GM18498 (cell line): ENCODE results near the gene C17orf58.
"Not testable (repeated sequence)": the region's sequence is repeated elsewhere in the genome, so short reads cannot be mapped to it uniquely, and the experiment has no call there.

Source experiments
- ATAC-seq: cut with Tn5 transposase; IDR thresholded peaks from one replicate; pipeline ENCODE4 v1.9.1; 2021; ENCODE audit warnings: mild to moderate bottlenecking, moderate library complexity; ENCODE audit not compliant: unreplicated experiment

Gene C17orf58

DNA sequence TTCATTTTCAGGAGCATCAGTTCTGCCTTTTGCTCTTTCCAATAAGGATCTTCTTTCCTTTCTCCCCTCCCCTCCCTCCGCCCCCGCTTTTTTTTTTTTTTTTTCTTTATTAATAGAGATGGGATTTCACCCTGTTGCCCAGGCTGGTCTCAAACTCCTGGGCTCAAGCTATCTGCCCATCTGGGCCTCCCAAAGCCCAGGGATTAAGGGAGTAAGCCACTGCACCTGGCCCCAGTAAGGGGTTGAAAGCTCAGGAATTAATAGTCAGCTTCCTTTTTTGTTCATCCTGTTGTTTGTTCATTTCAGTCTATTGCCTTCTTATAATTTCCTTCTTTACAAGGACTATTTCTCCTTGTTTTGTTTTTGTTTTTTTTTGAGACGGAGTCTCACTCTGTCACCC lies 7.9 kb upstream of the C17orf58 start:
- ATAC-seq, result no peak

DNA sequence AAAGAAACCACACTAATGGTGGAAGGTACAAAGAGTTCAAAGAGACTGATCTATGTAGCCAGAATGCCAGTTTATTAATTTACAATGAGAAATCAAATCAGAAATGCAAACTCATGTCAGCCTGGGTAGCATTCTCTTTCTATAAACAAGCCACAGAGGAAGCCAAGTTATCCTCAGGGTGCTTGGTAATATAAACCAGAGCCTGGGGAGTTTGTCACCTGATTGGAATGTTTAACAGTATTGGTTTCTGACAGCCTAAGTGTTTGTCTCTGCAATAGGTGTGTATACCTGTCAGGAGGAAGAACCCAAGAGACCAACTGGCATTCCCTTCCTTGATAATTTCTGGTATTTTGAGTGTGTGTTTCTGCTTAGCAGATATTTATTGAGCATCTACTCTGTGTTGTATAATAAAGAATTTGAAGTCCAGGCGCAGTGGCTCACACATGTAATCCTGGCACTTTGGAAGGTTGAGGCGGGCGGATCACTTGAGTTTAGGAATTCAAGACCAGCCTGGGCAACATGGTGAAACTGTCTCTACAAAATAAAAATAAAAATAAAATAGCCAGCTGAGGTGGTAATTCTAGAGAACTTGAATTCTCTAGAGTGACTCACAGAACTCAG lies 3.1 kb upstream of the C17orf58 start:
- no peak for ATAC-seq

DNA sequence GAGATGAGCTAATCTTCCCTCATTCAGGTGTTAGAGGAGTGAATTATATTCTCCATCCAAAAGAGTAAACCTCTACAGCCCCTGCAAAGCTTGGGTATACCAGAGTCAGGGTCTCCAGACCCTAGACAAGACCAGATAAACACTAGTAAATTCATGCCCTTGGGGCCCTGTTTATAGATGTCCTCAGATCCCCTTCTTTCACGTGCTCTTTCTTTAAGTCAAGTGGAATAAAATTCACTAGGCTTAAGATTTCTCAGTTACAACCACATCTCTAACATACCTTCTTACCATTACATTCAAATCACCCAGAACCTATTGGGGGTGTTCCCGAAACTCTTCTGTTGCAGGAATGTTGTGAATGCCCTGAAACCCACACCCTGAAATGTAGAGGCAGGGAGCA lies 2.2 kb upstream of the C17orf58 start:
- no peak for ATAC-seq

DNA sequence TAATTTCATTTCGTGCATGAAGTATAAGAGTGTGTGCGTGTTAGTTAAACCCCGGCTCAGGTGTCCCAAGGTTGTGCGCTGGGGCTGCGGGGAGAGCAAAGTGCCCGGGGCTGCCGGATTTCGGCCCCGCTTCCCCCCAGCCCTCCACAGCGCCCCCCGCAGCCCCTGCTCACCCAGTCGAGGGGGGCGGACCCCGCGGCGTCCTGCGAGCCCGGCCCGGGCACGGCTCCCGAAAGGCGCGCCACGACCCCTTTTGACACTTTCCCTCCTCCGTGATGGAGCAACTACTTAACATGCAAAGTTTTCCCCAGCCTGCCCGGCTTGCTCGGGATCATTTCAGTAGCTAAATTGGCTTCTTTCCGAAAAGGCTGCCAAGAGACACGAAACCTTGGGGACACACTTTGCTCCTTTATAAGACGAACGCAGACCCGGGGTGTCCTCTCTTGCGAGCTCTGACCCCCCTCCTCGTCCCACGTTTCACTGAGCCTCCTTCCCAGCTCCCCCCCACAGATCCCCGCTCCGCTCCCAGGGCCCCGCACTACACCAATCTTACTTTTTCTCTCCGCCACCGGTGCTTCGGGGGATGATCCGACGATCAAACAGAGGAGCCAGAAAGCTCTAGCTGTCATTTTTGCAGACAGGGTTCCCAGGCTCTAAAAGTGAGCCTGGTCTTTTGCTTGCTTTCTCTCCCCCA lies 552 bp downstream of the C17orf58 start:
- ATAC-seq, result no peak

DNA sequence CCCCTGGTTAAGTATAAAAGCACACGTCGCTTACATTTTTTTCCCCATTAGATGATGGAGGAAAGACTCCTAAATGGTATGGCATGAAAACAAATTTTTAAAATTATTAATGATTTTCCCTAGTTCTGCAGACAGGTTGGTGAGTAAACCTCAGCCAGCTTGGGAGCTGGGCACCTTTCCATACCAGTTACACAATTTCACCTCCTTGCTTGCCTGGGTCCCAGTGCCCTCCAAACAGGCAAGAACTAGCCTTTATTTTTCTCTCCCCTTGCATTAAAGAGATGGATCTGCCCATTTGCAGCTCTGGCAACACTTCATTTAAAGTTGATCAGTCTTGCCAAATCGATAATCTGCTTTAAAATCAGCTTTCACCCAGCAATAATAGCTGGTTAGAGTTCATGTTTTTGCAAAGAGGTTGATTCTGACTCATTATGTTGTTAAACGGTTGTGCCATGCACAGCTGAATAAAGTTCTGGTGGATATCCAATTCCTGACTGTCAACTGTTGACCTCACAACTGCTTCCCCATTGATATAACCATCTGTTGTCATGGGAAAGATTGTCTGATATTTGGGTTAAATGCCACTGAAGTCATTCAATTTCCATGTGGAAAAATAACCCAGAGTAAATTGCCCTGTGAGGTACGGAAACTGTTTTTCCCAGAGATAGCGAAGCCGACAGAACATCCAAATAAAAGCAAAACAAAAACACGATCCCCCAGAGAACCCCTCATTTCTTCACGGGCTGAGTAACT lies 1.3 kb downstream of the C17orf58 start:
- no peak for ATAC-seq

DNA sequence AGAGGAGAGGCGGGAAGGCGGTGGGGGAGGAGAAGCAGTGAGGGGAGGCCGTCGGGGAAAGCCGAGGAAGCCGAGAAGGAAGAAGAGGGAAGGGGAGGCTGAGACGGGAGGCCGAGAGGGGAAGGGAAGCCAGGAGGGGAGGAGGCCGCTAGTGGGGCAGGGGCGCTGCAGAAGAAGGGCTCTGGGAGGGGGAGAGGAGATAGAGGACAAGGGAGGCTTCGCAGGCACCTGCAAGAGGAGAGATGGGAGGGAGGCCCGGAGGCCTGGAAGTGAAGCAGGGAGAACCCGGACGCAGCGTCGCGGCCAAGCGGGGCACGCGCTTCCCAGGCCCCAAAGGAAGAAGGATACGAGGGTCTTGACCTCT lies 2.3 kb downstream of the C17orf58 start:
- ATAC-seq, result no peak

DNA sequence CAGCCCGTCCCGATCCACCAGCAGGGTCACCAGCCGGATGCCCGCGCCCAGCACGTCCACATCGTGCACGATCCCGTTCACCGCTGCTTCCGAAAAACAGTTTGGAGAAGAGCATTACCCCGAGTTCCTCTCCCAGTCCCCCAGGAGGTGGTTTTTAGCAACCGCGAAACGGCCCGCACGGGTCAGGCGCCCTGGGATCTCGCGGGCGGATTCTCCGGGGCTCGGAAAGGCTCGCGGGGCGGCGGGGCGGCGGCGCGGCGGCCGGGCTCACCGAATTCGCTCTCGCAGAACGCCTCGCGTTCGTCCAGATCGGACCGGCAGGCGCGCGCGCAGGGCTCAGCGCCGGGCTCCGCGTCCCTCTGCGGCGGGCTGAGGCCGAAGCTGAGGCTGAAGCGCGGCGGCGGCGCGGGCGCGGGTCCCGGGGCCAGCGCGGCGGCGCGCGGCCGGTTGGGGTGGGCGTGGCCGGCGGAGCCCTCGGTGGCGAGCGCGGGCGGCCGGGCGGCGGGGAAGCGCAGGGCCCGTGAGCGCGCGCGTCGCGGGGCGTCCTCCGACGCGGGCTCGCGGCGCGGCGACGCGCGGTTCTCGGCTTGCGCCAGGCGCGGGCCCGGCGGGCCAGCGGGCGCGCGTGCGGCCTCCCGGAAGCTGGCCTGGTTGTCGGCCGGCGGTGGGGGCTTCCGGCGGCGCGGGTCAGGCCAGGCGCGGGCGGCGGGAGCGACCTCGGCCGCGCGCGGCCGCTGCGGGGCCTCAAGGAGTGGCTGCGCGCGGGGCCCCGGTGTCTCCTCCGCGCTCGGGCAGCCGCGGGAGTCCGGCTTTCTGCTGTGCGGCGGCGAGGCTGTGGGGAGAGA lies 2.9 kb downstream of the C17orf58 start:
- ATAC-seq, result peak; percentile 86

DNA sequence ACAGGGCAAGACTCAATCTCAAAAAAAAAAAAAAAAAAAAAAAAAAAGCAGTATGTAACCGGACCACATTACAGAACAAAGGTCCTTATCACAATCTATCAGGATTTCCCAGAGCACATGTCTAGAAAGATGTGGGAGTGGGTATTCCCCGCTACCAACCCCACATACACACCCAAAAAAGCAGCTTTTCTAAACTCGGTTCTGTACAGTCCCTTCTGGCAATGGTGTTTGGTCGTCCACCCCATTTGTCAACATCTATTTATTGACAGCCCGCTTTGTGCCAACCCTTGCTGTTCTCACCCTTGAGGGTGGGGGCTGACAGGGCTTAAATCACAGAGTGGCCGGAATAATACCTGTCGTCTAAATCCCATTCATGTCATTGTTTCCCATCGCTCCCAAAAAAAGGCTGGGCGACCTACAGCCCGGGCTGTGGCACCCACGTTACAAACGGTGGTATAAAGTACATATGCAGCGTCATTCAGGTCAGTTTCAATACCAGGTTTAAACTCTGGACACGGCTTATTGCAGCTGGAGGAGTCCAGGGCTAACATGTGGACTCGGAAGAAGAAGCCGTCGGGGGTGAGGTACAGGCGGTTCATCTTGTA lies 3.6 kb downstream of the C17orf58 start:
- no peak for ATAC-seq

DNA sequence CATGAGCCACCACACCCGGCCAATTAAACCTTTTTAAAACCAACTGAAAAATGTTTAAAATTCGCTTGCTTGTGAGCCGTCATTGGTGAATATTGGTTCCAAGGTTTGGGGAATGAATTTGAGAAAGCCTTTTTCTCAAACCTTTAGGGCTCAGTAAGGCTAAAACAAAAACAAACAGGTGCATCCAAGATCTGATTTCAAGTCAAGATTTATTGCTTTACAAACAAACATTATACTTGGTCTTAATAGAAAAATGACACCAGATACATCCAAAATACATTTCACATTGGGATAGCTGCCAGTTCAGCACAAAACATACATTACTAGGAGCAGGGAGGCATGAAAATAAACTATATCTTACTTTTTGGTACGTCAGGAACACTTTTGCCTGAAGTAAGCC lies 5.4 kb downstream of the C17orf58 start:
- ATAC-seq, result no peak

DNA sequence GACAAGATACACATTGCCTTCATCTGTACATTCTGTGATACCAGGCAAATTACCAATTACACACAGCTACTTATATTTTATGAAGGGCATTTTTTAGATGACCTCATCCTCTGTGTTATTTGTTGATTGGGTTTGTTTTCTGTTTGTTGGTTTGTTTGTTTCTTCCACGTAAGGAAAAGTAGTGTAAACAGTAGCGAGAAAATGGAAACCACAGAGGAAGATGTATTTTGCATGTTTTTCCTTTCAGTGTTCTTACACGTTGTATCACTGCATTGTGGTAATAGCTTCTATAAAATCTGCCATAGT lies 12.9 kb downstream of the C17orf58 start:
- ATAC-seq, result no peak

DNA sequence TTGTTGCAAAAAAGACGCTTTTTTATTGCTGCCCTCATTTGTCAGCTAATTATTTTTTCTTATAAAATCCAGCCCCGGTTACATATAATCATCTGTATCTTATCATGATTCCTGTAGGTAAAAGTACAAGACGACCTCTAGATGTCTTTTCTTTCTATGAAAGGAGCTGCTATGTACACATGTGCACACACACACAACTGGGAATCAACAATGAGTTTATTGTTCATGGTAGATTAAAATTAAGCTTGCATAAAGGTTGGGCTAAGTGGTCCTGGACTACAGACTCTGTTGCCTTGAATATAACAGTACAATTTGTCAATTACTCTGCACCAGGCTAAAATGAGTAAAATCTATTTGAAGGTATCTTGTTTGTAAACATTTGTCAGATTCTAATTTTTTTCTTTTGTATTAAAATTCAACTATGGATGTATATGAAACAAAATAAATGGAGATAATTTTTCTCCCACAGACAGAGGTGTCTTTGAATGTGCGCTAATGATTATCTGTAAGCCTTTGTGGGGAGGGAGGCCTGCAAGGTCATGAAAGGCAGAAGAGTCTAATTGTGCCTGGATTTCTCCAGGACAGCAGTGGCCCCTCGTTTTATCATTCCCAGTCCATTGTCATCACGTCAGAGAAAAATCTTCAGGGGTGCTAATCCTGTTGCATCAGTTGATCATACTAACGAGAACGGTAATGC lies 13.4 kb downstream of the C17orf58 start:
- no peak for ATAC-seq

DNA sequence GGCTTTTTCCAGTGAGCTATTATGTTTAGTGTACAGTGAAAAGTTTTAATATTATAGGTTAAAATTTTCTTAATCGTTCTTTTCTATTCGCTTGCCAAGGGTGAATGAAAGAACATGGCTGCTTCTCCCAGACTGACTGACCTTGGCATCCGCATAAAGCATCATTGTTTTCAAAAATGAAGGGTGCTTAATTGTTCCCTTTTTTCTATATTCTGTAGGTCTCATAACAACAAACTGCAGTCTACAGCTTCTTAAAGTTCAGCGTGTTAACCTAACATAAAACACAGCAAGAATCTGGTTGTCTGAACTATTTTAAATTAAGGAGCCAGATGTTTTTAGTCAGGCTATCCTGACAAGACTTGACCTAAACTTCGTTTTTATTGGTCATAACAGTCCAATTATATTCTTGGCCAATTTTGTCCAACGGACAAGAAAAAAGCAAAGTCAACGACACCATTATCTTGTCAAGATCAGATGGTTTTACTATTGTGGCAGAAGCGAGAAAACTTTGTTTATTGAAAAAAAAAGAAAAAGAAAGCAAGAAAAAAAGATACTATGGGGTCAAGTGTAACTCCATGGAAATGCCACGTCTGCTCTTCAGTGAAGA lies 14.1 kb downstream of the C17orf58 start:
- no peak for ATAC-seq

DNA sequence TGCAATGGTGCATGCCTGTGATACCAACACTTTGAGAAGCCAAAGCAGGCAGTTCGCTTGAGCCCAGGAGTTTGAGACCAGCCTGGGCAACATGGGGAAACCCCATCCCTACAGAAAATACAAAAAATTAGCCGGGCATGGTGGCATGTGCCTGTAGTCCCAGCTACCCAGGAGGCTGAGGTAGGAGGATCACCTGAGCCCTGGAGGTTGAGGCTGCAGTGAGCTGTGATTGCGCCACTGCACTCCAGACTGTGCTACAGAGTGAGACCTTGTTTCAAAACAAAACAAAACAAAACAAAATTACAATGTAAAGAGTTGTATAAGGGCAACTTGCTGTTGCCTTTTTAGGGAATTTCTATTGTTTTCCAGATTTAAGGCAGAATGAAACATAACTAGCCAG lies 15.4 kb downstream of the C17orf58 start:
- ATAC-seq, result not testable (repeated sequence)

DNA sequence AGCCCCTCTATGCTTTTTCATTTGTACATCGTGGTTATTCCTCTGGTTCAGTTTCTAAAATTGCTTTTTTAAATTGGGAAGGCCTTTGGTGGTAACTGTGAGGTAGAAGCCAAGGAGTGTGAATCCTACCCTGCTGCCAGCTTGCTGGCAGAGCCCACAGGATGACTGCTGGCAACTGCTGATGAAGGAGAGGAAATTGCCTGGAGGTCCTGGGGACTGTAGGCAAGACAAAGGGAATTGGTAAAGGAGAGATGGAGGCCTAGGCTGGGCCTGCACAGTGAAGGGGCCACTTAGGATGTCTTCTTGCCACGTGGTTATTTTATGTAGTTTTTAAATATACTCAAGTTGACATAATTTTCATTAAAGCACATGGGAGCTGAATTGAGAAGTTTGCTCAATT lies 15.8 kb downstream of the C17orf58 start:
- ATAC-seq, result no peak

DNA sequence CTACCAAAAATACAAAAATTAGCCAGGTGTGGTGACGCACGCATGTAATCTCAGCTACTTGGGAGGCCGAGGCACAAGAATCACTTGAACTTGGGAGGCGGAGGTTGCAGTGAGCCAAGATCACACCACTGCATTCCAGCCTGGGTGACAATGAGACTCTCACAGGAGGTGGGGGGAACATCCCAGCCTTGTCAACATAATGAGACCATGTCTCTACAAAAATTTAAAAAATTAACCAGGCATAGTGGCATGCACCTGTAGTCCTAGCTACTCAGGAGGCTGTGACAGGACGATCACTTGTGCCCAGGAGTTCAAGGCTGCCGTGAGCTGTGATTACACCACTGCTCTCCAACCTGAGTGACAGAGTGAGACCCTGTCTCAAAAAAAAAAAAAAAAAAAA lies 20.0 kb downstream of the C17orf58 start:
- ATAC-seq, result not testable (repeated sequence)

DNA sequence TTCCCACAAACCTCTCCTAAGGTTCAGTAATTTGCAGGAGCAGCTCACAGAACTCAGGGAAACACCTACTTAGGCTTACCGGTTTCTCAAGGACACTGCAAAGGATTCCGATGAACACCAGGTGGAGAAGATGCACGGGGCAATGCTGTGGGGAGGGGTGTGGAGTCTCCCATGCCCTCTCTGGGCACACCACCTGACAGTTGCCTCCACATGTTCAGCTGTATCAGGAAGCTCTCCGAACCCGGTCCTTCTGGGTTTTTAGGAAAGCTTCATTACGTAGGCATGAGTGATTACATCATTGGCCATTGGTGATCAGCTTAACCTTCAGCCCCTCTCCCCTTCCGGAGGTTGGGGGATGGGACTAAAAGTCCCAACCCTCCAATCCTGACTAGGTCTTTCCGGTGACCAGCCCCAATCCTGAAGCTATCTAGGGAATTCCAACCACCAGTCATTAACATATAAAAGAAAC lies 21.6 kb downstream of the C17orf58 start:
- no peak for ATAC-seq

DNA sequence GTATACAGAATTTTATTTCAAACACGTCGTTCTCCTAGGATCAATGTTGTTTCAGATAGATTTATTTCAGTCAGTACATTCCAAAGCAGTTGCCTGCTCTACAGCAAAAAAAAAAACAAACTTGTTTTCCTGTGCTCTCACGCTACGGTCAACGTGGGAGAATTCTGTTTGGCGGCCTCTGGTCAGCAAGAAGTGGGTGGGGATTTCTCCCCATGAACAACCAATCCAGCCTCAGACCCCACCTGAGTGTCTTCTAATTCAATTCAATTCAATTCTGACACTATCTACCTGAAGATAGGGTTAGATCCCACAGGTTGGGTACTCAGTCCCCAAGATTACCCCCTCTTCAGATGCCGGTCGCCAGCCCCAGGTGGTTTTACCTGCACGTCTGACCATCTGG lies 22.1 kb downstream of the C17orf58 start:
- ATAC-seq, result no peak

DNA sequence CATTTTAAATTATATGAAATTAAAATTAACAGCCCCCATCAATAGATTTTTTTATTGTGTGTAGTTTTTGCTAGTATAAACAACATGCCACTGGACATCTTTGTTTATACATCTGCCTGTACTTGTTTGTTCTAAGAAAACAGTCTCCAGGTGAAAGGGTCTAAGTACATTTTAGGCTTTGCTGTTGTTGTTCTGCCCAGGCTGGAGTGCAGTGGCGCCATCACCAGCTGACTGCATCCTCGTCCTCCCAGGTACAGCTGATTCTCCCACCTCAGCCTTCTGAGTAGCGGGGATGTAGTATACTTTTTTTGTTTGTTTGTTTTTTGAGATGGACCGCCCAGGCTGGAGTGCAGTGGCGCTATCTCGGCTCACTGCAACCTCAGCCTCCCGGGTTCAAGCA lies 25.5 kb downstream of the C17orf58 start:
- ATAC-seq, result no peak

DNA sequence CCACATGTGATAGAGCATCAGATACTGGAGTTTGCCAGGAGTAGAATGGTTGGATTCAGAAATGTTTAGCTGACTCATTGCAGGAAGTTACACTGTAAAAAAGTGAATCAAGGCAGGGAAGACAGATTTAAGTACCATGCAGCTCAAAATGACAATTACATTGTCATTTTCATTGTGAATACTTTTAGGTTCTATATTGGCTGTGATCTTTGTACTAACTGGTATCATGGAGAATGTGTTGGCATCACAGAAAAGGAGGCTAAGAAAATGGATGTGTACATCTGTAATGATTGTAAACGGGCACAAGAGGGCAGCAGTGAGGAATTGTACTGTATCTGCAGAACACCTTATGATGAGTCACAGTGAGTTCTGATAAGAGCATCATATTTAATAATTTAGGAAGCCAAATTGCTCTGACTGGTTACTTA lies 33.1 kb downstream of the C17orf58 start:
- ATAC-seq, result not testable (repeated sequence)

DNA sequence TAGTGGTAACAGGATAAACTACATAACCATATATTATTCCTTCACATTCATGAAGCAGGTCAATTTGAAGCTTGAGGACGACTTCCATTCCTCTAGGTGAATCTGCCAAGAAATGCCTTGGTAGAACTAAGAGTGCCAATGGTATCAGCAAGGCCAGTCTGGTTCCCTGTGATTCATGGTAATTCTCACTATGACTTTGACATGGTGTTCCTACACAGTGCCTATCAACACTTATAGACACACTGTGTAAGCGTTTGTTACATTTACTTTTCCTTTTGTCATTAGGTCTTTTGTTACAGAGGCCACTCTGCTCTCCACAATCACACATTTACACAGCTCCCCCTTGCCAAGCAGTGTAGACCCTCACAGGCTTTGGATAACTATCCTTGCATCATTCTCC lies 34.1 kb downstream of the C17orf58 start:
- not testable (repeated sequence) for ATAC-seq
